ENCODE measurements around the gene POLG. TPM values are rescaled to one million over a fixed set of nuclear protein-coding genes. Genes with fewer than 3 reads are reported as not detected.

POLG gene
- total RNA-seq, 1 donor from 2014 or later: 144 TPM

DNA sequence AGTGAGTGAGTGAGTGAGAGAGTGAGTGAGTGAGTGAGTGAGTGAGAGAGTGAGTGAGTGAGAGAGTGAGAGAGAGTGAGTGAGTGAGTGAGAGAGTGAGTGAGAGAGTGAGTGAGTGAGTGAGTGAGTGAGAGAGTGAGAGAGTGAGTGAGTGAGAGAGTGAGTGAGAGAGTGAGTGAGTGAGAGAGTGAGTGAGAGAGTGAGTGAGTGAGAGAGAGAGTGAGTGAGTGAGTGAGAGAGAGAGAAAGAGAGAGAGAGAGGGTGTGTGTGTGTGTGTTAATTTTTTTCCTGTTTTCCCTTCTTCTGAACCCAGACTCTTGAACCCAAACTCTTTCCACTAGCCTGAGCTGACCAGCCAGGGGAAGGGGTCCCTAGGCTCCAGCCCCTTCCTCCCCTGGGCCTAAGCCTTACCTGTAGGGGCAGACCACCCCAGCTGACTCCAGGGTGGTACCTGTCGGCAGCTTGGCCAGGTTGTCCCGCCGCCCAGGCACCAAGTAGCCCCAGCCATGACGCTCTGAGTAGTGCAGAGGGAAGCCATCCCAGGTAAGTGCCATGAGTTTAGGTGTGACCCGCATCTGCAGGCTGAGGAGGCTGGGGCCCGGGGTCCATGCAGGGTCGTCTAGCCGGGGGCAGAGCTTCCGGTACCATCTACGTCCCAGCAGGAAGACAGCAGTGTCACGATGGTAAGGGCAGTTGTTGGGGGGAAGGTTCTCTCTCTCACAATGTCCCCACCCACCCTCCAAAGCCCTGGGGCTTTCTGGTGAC is 9.4 kb downstream of the POLG start:
- ChIA-PET POLR2A (interaction anchor here (1.9 kb wide), 1 partner anchor 10 kb away, joined by 8 read pairs; the partner anchor contains the start of gene POLG), CTCF (no interaction called here)
- H3K27ac Mint-ChIP-seq: no peak overlapping the region
- no peak for DNase-seq
- H3K36me3 Mint-ChIP-seq (ENCODE audit: low read depth): peaks cover 97% of the 10 kb centered on the region
- intact Hi-C loops (cut with micrococcal nuclease): no loop called here
- no peak overlapping the region for H3K4me3 Mint-ChIP-seq
- TF ChIP-seq CTCF (IDR thresholded peaks at IDR 0.05): no peak
- no peaks in the 10 kb centered on the region for H3K9me3 Mint-ChIP-seq
- H3K4me1 Mint-ChIP-seq: peaks cover 8% of the 10 kb centered on the region
- no peaks in the 10 kb centered on the region for H3K27me3 Mint-ChIP-seq
- no peak for ATAC-seq (ENCODE audit: low read depth)

- H3K9me3 Mint-ChIP-seq: no peaks in the 10 kb centered on the region
- ATAC-seq (ENCODE audit: low read depth) (no peak), DNase-seq (no peak)
- H3K36me3 Mint-ChIP-seq (ENCODE audit: low read depth): peaks cover 97% of the 10 kb centered on the region
- no peak overlapping the region for H3K27ac Mint-ChIP-seq
- TF ChIP-seq CTCF (IDR thresholded peaks at IDR 0.05): no peak
- H3K4me1 Mint-ChIP-seq: no peaks in the 10 kb centered on the region
- intact Hi-C loops (cut with micrococcal nuclease): no loop called here
- ChIA-PET CTCF (no interaction called here), POLR2A (interaction anchor here (0.6 to 1.9 kb wide), 2 partner anchors 11 to 25 kb away, joined by 6 to 8 read pairs; partner anchors contain the start of gene POLG)
- H3K27me3 Mint-ChIP-seq: no peaks in the 10 kb centered on the region
- H3K4me3 Mint-ChIP-seq: no peak overlapping the region
These were observed 10.8 kb downstream of the POLG start for GRCh38 chr15:89323825-89324224.

DNA sequence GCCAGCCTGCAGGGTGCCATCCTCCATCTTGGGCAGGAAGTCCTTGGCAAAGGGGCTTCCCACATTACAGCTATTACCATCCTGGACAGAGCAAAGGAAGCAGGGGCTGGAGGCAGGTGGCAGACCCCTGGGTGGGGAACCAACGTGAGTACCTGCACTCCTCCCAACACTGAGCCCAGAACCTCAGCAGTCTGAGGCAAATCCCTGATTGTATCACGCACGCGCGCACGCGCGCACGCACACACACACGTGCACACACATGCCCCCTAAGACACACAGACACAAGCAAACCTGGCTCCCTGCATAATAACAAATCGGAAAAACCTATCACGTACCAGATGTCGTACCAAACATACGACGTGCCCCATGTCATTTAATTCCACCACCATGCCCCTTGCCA is 11.8 kb downstream of the POLG start:
- ChIA-PET CTCF (no interaction called here), POLR2A (no interaction called here)
- TF ChIP-seq CTCF (IDR thresholded peaks at IDR 0.05): no peak
- DNase-seq (no peak), ATAC-seq (ENCODE audit: low read depth) (no peak)
- intact Hi-C loops (cut with micrococcal nuclease): no loop called here
- Mint-ChIP-seq H3K9me3 (no peaks in the 10 kb centered on the region), H3K27me3 (no peaks in the 10 kb centered on the region), H3K4me1 (no peaks in the 10 kb centered on the region), H3K36me3 (ENCODE audit: low read depth) (peaks cover 97% of the 10 kb centered on the region), H3K4me3 (no peak overlapping the region), H3K27ac (no peak overlapping the region)

- no peak overlapping the region for H3K4me3 Mint-ChIP-seq
- no peak for ATAC-seq (ENCODE audit: low read depth)
- no peaks in the 10 kb centered on the region for H3K4me1 Mint-ChIP-seq
- intact Hi-C loops (cut with micrococcal nuclease): no loop called here
- POLR2A ChIA-PET: interaction anchor here (1.5 kb wide), 1 partner anchor 13 kb away, joined by 3 read pairs; the partner anchor contains the start of gene POLG
- no peaks in the 10 kb centered on the region for H3K27me3 Mint-ChIP-seq
- H3K9me3 Mint-ChIP-seq: no peaks in the 10 kb centered on the region
- CTCF ChIA-PET: no interaction called here
- no peak for TF ChIP-seq CTCF (IDR thresholded peaks at IDR 0.05)
- peaks cover 97% of the 10 kb centered on the region for H3K36me3 Mint-ChIP-seq (ENCODE audit: low read depth)
- no peak overlapping the region for H3K27ac Mint-ChIP-seq
- DNase-seq: no peak
These were observed 12.9 kb downstream of the POLG start for GRCh38 chr15:89321521-89322410.

DNA sequence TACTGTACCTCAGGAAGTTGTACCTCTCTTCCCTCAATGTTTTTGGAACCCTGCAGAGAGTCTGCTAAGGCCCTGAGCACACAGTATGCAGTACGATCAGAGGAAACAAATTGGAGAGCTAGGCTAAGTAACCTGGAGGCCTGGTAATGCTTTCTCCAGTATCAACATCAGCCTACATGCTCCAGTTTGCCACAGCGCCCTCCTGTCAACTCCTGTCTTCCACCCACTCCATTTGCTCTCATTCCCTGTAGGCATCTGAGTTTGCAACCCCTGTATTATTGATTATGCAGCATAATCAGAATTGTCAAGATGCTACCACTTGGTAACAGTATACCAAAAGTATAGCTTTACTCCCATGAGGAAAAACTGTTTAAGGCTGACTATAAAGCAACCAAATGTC is 14.4 kb downstream of the POLG start:
- peaks cover 97% of the 10 kb centered on the region for H3K36me3 Mint-ChIP-seq (ENCODE audit: low read depth)
- H3K27ac Mint-ChIP-seq: no peak overlapping the region
- ChIA-PET CTCF (no interaction called here), POLR2A (no interaction called here)
- intact Hi-C loops (cut with micrococcal nuclease): no loop called here
- no peaks in the 10 kb centered on the region for H3K9me3 Mint-ChIP-seq
- no peaks in the 10 kb centered on the region for H3K27me3 Mint-ChIP-seq
- TF ChIP-seq CTCF (IDR thresholded peaks at IDR 0.05): no peak
- no peak for DNase-seq
- no peak overlapping the region for H3K4me3 Mint-ChIP-seq
- no peaks in the 10 kb centered on the region for H3K4me1 Mint-ChIP-seq
- no peak for ATAC-seq (ENCODE audit: low read depth)
